PC-9 (cell line): ENCODE data around the gene KAT7.

Source experiments
- CTCF ChIP-seq: fragments of 200-600 bp; sonication (generic); conservative IDR thresholded peaks from 2 replicates; pipeline ENCODE4 v1.6.1; 2017; ENCODE audit warnings: mixed run types, antibody characterized with exemption, mild to moderate bottlenecking, moderate library complexity
- EZH2 ChIP-seq: fragments of 200-600 bp; sonication (generic); IDR thresholded peaks from 2 replicates; pipeline ENCODE4 v1.8.0; 2017; ENCODE audit warnings: antibody characterized with exemption, low read depth

GRCh38 chr17:49848019-49848473, 59.6 kb downstream of the KAT7 start, which contains the start of gene TAC4:
- TF ChIP-seq CTCF (no peak), EZH2 (no peak)
